ENCODE results near the gene ANO4.

Gene ANO4

GRCh38 chr12:101009274-101009673 lies 214.7 kb downstream of the ANO4 start:
- Mint-ChIP-seq H3K9me3 (peaks cover 21% of the 10 kb centered on the region), H3K4me1 (no peaks in the 10 kb centered on the region), H3K27ac (no peak overlapping the region), H3K4me3 (no peak overlapping the region), H3K36me3 (no peaks in the 10 kb centered on the region), H3K27me3 (no peaks in the 10 kb centered on the region)

- Mint-ChIP-seq H3K9me3 (peaks cover 21% of the 10 kb centered on the region), H3K4me1 (no peaks in the 10 kb centered on the region)
Measured at GRCh38 chr12:101010896-101011295, 216.3 kb downstream of the ANO4 start.

GRCh38 chr12:101013993-101014392 lies 219.4 kb downstream of the ANO4 start:
- peaks cover 2% of the 10 kb centered on the region for H3K27me3 Mint-ChIP-seq
- no peaks in the 10 kb centered on the region for H3K4me1 Mint-ChIP-seq
- no peak overlapping the region for H3K4me3 Mint-ChIP-seq
- H3K36me3 Mint-ChIP-seq = no peaks in the 10 kb centered on the region
- no peak overlapping the region for H3K27ac Mint-ChIP-seq
- peaks cover 17% of the 10 kb centered on the region for H3K9me3 Mint-ChIP-seq

More at GRCh38 chr12:101010896-101011295, 216.3 kb downstream of the ANO4 start:
- Mint-ChIP-seq H3K36me3 (no peaks in the 10 kb centered on the region), H3K27me3 (no peaks in the 10 kb centered on the region), H3K27ac (no peak overlapping the region), H3K4me3 (no peak overlapping the region)

- Mint-ChIP-seq H3K36me3 (no peaks in the 10 kb centered on the region), H3K4me1 (no peaks in the 10 kb centered on the region), H3K27ac (no peak overlapping the region), H3K27me3 (peaks cover 2% of the 10 kb centered on the region), H3K4me3 (no peak overlapping the region), H3K9me3 (peaks cover 12% of the 10 kb centered on the region)
Measured at GRCh38 chr12:101015044-101015443, 220.5 kb downstream of the ANO4 start.

- peaks cover 2% of the 10 kb centered on the region for H3K27me3 Mint-ChIP-seq
- H3K9me3 Mint-ChIP-seq = peaks cover 6% of the 10 kb centered on the region
- no peaks in the 10 kb centered on the region for H3K4me1 Mint-ChIP-seq
- no peaks in the 10 kb centered on the region for H3K36me3 Mint-ChIP-seq
- H3K4me3 Mint-ChIP-seq = no peak overlapping the region
- no peak overlapping the region for H3K27ac Mint-ChIP-seq
Measured at GRCh38 chr12:101018540-101018939, 224.0 kb downstream of the ANO4 start.

- H3K27me3 Mint-ChIP-seq = peaks cover 2% of the 10 kb centered on the region
- no peak overlapping the region for H3K27ac Mint-ChIP-seq
- peaks cover 6% of the 10 kb centered on the region for H3K9me3 Mint-ChIP-seq
- H3K4me1 Mint-ChIP-seq = no peaks in the 10 kb centered on the region
- no peak overlapping the region for H3K4me3 Mint-ChIP-seq
- H3K36me3 Mint-ChIP-seq = no peaks in the 10 kb centered on the region
Measured at GRCh38 chr12:101019201-101019600, 224.6 kb downstream of the ANO4 start.

GRCh38 chr12:101019667-101020066 lies 225.1 kb downstream of the ANO4 start:
- Mint-ChIP-seq H3K36me3 (no peaks in the 10 kb centered on the region), H3K4me1 (no peaks in the 10 kb centered on the region), H3K27ac (no peak overlapping the region), H3K4me3 (no peak overlapping the region), H3K9me3 (peaks cover 6% of the 10 kb centered on the region), H3K27me3 (peaks cover 2% of the 10 kb centered on the region)

- no peak overlapping the region for H3K27ac Mint-ChIP-seq
- peaks cover 2% of the 10 kb centered on the region for H3K27me3 Mint-ChIP-seq
- H3K4me3 Mint-ChIP-seq = no peak overlapping the region
- no peaks in the 10 kb centered on the region for H3K4me1 Mint-ChIP-seq
- no peaks in the 10 kb centered on the region for H3K36me3 Mint-ChIP-seq
- peaks cover 6% of the 10 kb centered on the region for H3K9me3 Mint-ChIP-seq
Measured at GRCh38 chr12:101021442-101021841, 226.9 kb downstream of the ANO4 start.

- Mint-ChIP-seq H3K27ac (no peak overlapping the region), H3K36me3 (no peaks in the 10 kb centered on the region), H3K9me3 (peaks cover 6% of the 10 kb centered on the region), H3K4me3 (no peak overlapping the region), H3K27me3 (peaks cover 1% of the 10 kb centered on the region), H3K4me1 (no peaks in the 10 kb centered on the region)
Measured at GRCh38 chr12:101021911-101022388, 227.4 kb downstream of the ANO4 start.

GRCh38 chr12:101027200-101027599 lies 232.6 kb downstream of the ANO4 start:
- H3K27ac Mint-ChIP-seq = no peak overlapping the region
- peaks cover 2% of the 10 kb centered on the region for H3K36me3 Mint-ChIP-seq
- H3K27me3 Mint-ChIP-seq = no peaks in the 10 kb centered on the region
- no peaks in the 10 kb centered on the region for H3K4me1 Mint-ChIP-seq
- H3K9me3 Mint-ChIP-seq = peaks cover 17% of the 10 kb centered on the region
- H3K4me3 Mint-ChIP-seq = no peak overlapping the region

- Mint-ChIP-seq H3K4me3 (no peak overlapping the region), H3K36me3 (peaks cover 2% of the 10 kb centered on the region), H3K27me3 (no peaks in the 10 kb centered on the region), H3K27ac (no peak overlapping the region), H3K9me3 (peaks cover 17% of the 10 kb centered on the region), H3K4me1 (no peaks in the 10 kb centered on the region)
Measured at GRCh38 chr12:101027816-101028215, 233.2 kb downstream of the ANO4 start.

GRCh38 chr12:101038289-101038871 lies 243.8 kb downstream of the ANO4 start:
- H3K36me3 Mint-ChIP-seq = no peaks in the 10 kb centered on the region
- no peak overlapping the region for H3K27ac Mint-ChIP-seq
- H3K27me3 Mint-ChIP-seq = no peaks in the 10 kb centered on the region
- no peak overlapping the region for H3K4me3 Mint-ChIP-seq
- H3K9me3 Mint-ChIP-seq = no peaks in the 10 kb centered on the region
- no peaks in the 10 kb centered on the region for H3K4me1 Mint-ChIP-seq

GRCh38 chr12:101039848-101040531 lies 245.4 kb downstream of the ANO4 start:
- Mint-ChIP-seq H3K4me3 (no peak overlapping the region), H3K36me3 (no peaks in the 10 kb centered on the region), H3K9me3 (no peaks in the 10 kb centered on the region), H3K27ac (no peak overlapping the region), H3K4me1 (no peaks in the 10 kb centered on the region), H3K27me3 (no peaks in the 10 kb centered on the region)

GRCh38 chr12:101040936-101041335 lies 246.4 kb downstream of the ANO4 start:
- H3K4me1 Mint-ChIP-seq = no peaks in the 10 kb centered on the region
- H3K36me3 Mint-ChIP-seq = no peaks in the 10 kb centered on the region
- no peak overlapping the region for H3K27ac Mint-ChIP-seq
- H3K27me3 Mint-ChIP-seq = no peaks in the 10 kb centered on the region
- H3K9me3 Mint-ChIP-seq = no peaks in the 10 kb centered on the region
- no peak overlapping the region for H3K4me3 Mint-ChIP-seq

GRCh38 chr12:101042211-101042610 lies 247.6 kb downstream of the ANO4 start:
- no peaks in the 10 kb centered on the region for H3K27me3 Mint-ChIP-seq
- H3K36me3 Mint-ChIP-seq = no peaks in the 10 kb centered on the region
- no peak overlapping the region for H3K27ac Mint-ChIP-seq
- H3K4me1 Mint-ChIP-seq = no peaks in the 10 kb centered on the region
- H3K9me3 Mint-ChIP-seq = no peaks in the 10 kb centered on the region
- H3K4me3 Mint-ChIP-seq = no peak overlapping the region

GRCh38 chr12:101044512-101045059 lies 250.0 kb downstream of the ANO4 start:
- H3K27ac Mint-ChIP-seq = no peak overlapping the region
- no peaks in the 10 kb centered on the region for H3K4me1 Mint-ChIP-seq
- H3K9me3 Mint-ChIP-seq = peaks cover 3% of the 10 kb centered on the region
- no peak overlapping the region for H3K4me3 Mint-ChIP-seq
- H3K36me3 Mint-ChIP-seq = no peaks in the 10 kb centered on the region
- H3K27me3 Mint-ChIP-seq = no peaks in the 10 kb centered on the region
